Right forelimb (tissue), 1 donor: ENCODE data around the gene SLC39A2.

Experiments used
- DNase-seq: peaks from one replicate; pipeline ENCODE4 v3.0.0-alpha.2; 2018

Gene SLC39A2

DNA sequence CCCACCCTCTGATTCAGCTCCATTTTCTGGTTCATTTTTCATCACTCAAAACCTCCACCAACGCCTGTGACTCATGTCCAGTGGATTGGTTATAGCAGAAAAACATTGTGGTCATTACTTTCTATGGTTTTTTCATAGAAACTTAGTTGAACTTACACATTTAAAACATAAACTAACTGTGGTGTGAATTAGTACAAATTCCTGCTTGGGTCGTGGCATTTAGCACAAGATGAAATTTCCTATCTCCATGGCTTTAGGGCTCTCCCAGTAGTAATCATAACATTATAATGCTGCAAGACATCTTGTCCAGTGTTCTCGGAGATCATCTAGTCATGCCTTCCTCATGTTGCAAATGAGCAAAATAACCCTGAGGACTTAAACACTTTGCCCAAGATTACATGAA is 50.2 kb downstream of the SLC39A2 start:
- no peak for DNase-seq

DNA sequence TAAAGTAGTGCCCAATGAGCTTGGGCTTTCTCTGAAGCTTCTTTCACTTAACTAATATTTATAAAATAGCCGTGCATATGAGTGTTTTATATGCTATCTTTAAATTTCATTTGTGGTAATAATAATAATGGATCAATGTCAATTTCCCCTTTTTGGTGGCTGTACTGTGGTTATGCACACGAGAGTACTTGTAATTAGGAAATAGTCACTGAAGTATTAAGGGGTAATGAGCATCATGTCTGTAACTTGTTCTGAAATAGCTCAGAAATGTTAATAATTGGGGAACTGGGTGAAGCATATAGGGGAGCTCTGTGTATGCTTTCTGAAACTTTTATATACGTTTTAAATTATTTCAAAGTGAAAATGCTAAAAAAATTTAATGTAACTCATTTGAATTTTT is 51.5 kb downstream of the SLC39A2 start:
- no peak for DNase-seq
